Vagina (tissue), 2 donors: Measurements from ENCODE around the gene DUSP22.

Source experiments
- CTCF ChIP-seq, 3 experiments: fragments of 450-650 bp in 2 of 3; fragments of 200-600 bp in 1 of 3; sonication (generic) in 1 of 3; IDR thresholded peaks; one replicate each; pipeline ENCODE4 v1.5.1; 2017 to 2019; ENCODE audit warnings: antibody characterized with exemption in 3 of 3, mild to moderate bottlenecking in 2 of 3, moderate library complexity in 2 of 3
- POLR2A ChIP-seq, 2 donors: fragments of 450-650 bp; IDR thresholded peaks; one replicate each; pipeline ENCODE4 v1.6.1; 2017; ENCODE audit warnings: antibody characterized with exemption in 2 of 2, mild to moderate bottlenecking in 2 of 2, moderate library complexity in 2 of 2
- POLR2AphosphoS5 ChIP-seq, 2 donors: sonication (generic); formaldehyde crosslinking; IDR thresholded peaks; one replicate each; pipeline ENCODE4 v1.9.0; 2017; ENCODE audit warnings: antibody characterized with exemption in 2 of 2, mild to moderate bottlenecking in 2 of 2, low read depth in 1 of 2; ENCODE audit not compliant: insufficient read depth in 1 of 2

GRCh38 chr6:363291-363690 lies 71.0 kb downstream of the DUSP22 start:
- TF ChIP-seq CTCF (IDR thresholded peaks at IDR 0.05), result no peak
- no peak for TF ChIP-seq POLR2AphosphoS5 (IDR thresholded peaks at IDR 0.05; ENCODE audit: insufficient read depth in 1 of 2, low read depth in 1 of 2)
- no peak for TF ChIP-seq POLR2A (IDR thresholded peaks at IDR 0.05)
